ENCODE data around the gene ATG4B. TPM values are rescaled to one million over a fixed set of nuclear protein-coding genes. Genes with fewer than 3 reads are reported as not detected.

ATG4B gene
- total and polyA plus RNA-seq, 2 of the 4 experiments (the other 2 are of a cell fraction), result 113 to 146 TPM

GRCh38 chr2:241670333-241671110, 33.0 kb downstream of the ATG4B start:
- DNase-seq, result no peak
- TF ChIP-seq RFX5 (IDR thresholded peaks at IDR 0.05; ENCODE audit: low read depth, low read length) (no peak), ELK1 (IDR thresholded peaks at IDR 0.05; ENCODE audit: borderline replicate concordance, low read depth, low read length) (no peak), RAD21 (IDR thresholded peaks at IDR 0.05; ENCODE audit: low read length) (no peak), NFE2L2 (IDR thresholded peaks at IDR 0.05; ENCODE audit: low read depth, low read length) (no peak), RCOR1 (IDR thresholded peaks at IDR 0.05; ENCODE audit: insufficient replicate concordance, low read length) (no peak), CHD1 (IDR thresholded peaks at IDR 0.05; ENCODE audit: low read depth, low read length) (no peak), MAFK (IDR thresholded peaks at IDR 0.05; ENCODE audit: low read depth, low read length) (no peak), POLR2A (IDR thresholded peaks at IDR 0.05; ENCODE audit: low read depth, low read length) (no peak), CTCF (conservative IDR thresholded peaks at IDR 0.05; ENCODE audit: low read depth, low read length) (no peak), CEBPB (IDR thresholded peaks at IDR 0.05; ENCODE audit: low read depth, low read length) (no peak), FOS (IDR thresholded peaks at IDR 0.05; ENCODE audit: low read depth, low read length) (no peak)
- POLR2A ChIA-PET (ENCODE audit: unreplicated experiment), result no interaction called here

More at GRCh38 chr2:241670333-241671110, 33.0 kb downstream of the ATG4B start:
- Histone ChIP-seq H2AK5ac (ENCODE audit: low read depth, low read length) (no peak overlapping the region), H3K9ac (ENCODE audit: low read depth, low read length) (no peak overlapping the region), H2BK15ac (ENCODE audit: low read depth, low read length) (no peak overlapping the region), H2AFZ (replicated peaks; ENCODE audit: low read length, poor library complexity) (no peak overlapping the region), H3K4ac (ENCODE audit: low read depth, low read length) (no peak overlapping the region), H3K9me3 (ENCODE audit: control insufficient read depth, insufficient read depth, low read length) (no peaks in the 10 kb centered on the region), H4K91ac (ENCODE audit: insufficient read depth, low read depth, low read length) (no peak overlapping the region), H2BK120ac (ENCODE audit: low read depth, low read length) (no peak overlapping the region), H3K79me1 (ENCODE audit: low read depth in 1 of 2, low read length in 2 of 2) (peaks cover 3 to 17% of the 10 kb centered on the region in 2 experiments; a peak in 3 of 4 replicates), H3K4me1 (ENCODE audit: control insufficient read depth, insufficient read depth, low read length) (peaks cover 12% of the 10 kb centered on the region), H3K4me3 (ENCODE audit: insufficient read depth, low read depth, low read length) (no peak overlapping the region), H3K9me1 (ENCODE audit: insufficient read depth, low read length) (peaks cover 3% of the 10 kb centered on the region; the same call in 1 of the 2 replicates), H4K20me1 (ENCODE audit: insufficient read depth, low read length) (peaks cover 14% of the 10 kb centered on the region; the same call in 1 of the 2 replicates), H2AK9ac (replicated peaks; ENCODE audit: low read depth, low read length, poor library complexity) (peak overlapping the region; percentile 24), H3K4me2 (ENCODE audit: low read depth, low read length) (no peak overlapping the region), H3K23ac (ENCODE audit: low read depth, low read length) (no peak overlapping the region), H3K14ac (replicated peaks; ENCODE audit: low read depth, low read length) (no peak overlapping the region), H3K56ac (ENCODE audit: extremely low read depth, insufficient read depth, low read length) (no peak overlapping the region), H3K36me3 (ENCODE audit: control insufficient read depth, insufficient read depth, low read length) (peaks cover 61% of the 10 kb centered on the region), H3K27me3 (ENCODE audit: control insufficient read depth, insufficient read depth, low read length) (no peaks in the 10 kb centered on the region), H2BK5ac (ENCODE audit: low read depth, low read length, poor library complexity, severe bottlenecking) (no peak overlapping the region), H3K18ac (ENCODE audit: low read depth, low read length) (no peak overlapping the region), H4K5ac (ENCODE audit: low read depth, low read length) (no peak overlapping the region), H3K27ac (ENCODE audit: insufficient read depth, low read length) (no peak overlapping the region), H2BK20ac (ENCODE audit: low read depth, low read length) (no peak overlapping the region), H4K8ac (ENCODE audit: low read depth in 2 of 2, low read length in 2 of 2) (no peak overlapping the region)
- in situ Hi-C loops (cut with MboI; ENCODE audit: low sequenced_read_pairs) (loop anchor here (25.0 kb wide), 1 partner anchor 808 kb away; the partner anchor contains the start of gene AGXT), intact Hi-C loops (cut with micrococcal nuclease) (no loop called here), dilution Hi-C loops (cut with HindIII; ENCODE audit: low sequenced_read_pairs, unreplicated experiment) (no loop called here)
- no TSS peak for BruUV-seq (replicated peaks)
- 90% methylated on average over 17 of the region's 31 CpGs; no CpG with 5 or more reads in 1 of the 2 experiments for WGBS, 2 experiments (ENCODE audit: extremely low coverage in 2 of 2, insufficient read length in 1 of 2)
- CTCF ChIA-PET, result no interaction called here
- ATAC-seq (ENCODE audit: low read depth), result no peak
